OCI-LY1 (cell line): ENCODE results near the gene SSH2.

Experiments
- H2AFZ ChIP-seq: fragments of 200-600 bp; sonication (generic), shearing (Covaris generic); 2 replicates; pipeline ENCODE4 v1.6.0; 2014; ENCODE audit warnings: antibody characterized with exemption, mild to moderate bottlenecking, low read length
- H3F3A ChIP-seq: fragments of 200-600 bp; sonication (generic), shearing (Covaris generic); 2 replicates; pipeline ENCODE4 v1.6.0; 2014; ENCODE audit warnings: mild to moderate bottlenecking, antibody characterized with exemption, low read length, moderate library complexity; ENCODE audit not compliant: insufficient read depth
- H3K27ac ChIP-seq: fragments of 200-600 bp; sonication (generic); 2 replicates; pipeline ENCODE4 v1.5.1; 2014; ENCODE audit warnings: low read length, mixed run types, mild to moderate bottlenecking, low read depth; ENCODE audit not compliant: poor library complexity, severe bottlenecking
- H3K27me3 ChIP-seq: fragments of 200-600 bp; sonication (generic); 2 replicates; pipeline ENCODE4 v1.6.0; 2014; ENCODE audit warnings: antibody characterized with exemption, mild to moderate bottlenecking, low read length, moderate library complexity; ENCODE audit not compliant: insufficient read depth
- H3K36me3 ChIP-seq: fragments of 200-600 bp; sonication (generic); 2 replicates; pipeline ENCODE4 v1.6.1; 2014; ENCODE audit warnings: mild to moderate bottlenecking, antibody characterized with exemption, low read length, moderate library complexity, mixed read lengths; ENCODE audit not compliant: insufficient read depth
- H3K4me1 ChIP-seq: fragments of 200-600 bp; sonication (generic); 2 replicates; pipeline ENCODE4 v1.5.1; 2014; ENCODE audit warnings: mild to moderate bottlenecking, low read length, moderate library complexity; ENCODE audit not compliant: insufficient read depth, severe bottlenecking
- H3K4me2 ChIP-seq: fragments of 200-600 bp; sonication (generic), shearing (Covaris generic); 2 replicates; pipeline ENCODE4 v1.6.1; 2014; ENCODE audit warnings: low read length
- H3K4me3 ChIP-seq: fragments of 200-600 bp; sonication (generic); 2 replicates; pipeline ENCODE4 v1.5.1; 2014; ENCODE audit warnings: low read length, low read depth, mild to moderate bottlenecking, mixed read lengths; ENCODE audit not compliant: poor library complexity, severe bottlenecking
- H3K79me2 ChIP-seq: fragments of 200-600 bp; shearing (Covaris generic); 2 replicates; pipeline ENCODE4 v1.6.1; 2016; ENCODE audit warnings: mixed run types, low read length, mixed read lengths; ENCODE audit not compliant: insufficient read depth
- H3K9ac ChIP-seq: fragments of 200-600 bp; sonication (generic), shearing (Covaris generic); 2 replicates; pipeline ENCODE4 v1.6.1; 2014; ENCODE audit warnings: mild to moderate bottlenecking, low read length, mixed read lengths
- H3K9me2 ChIP-seq: fragments of 200-600 bp; sonication (generic), shearing (Covaris generic); 2 replicates; pipeline ENCODE4 v1.6.1; 2014; ENCODE audit warnings: low read depth, mild to moderate bottlenecking, low read length, mixed read lengths
- H3K9me3 ChIP-seq: fragments of 200-600 bp; shearing (Covaris generic); 2 replicates; pipeline ENCODE4 v1.6.1; 2014; ENCODE audit warnings: low read length, mixed read lengths
- H4K20me1 ChIP-seq: fragments of 200-600 bp; sonication (generic), shearing (Covaris generic); 2 replicates; pipeline ENCODE4 v1.6.0; 2016; ENCODE audit warnings: mild to moderate bottlenecking, low read length; ENCODE audit not compliant: insufficient read depth
- CTCF ChIP-seq: fragments of 200-600 bp; sonication (generic), shearing (Covaris generic); IDR thresholded peaks from 2 replicates; pipeline ENCODE4 v1.5.1; 2017; ENCODE audit warnings: mild to moderate bottlenecking, antibody characterized with exemption, low read length, moderate library complexity, mixed read lengths
- EZH2 ChIP-seq: fragments of 200-600 bp; sonication (generic), shearing (Covaris generic); IDR thresholded peaks from 2 replicates; pipeline ENCODE4 v1.8.0; 2017; ENCODE audit warnings: borderline replicate concordance, mixed run types, mild to moderate bottlenecking, antibody characterized with exemption, low read length, moderate library complexity, mixed read lengths

Gene SSH2

GRCh38 chr17:29663155-29663554 is 266.9 kb downstream of the SSH2 start:
- H2AFZ ChIP-seq = no peak overlapping the region
- H3K36me3 ChIP-seq = peaks cover 94% of the 10 kb centered on the region
- no peaks in the 10 kb centered on the region for H3F3A ChIP-seq
- H3K9me3 ChIP-seq = no peaks in the 10 kb centered on the region
- no peaks in the 10 kb centered on the region for H3K27me3 ChIP-seq
- TF ChIP-seq EZH2 (no peak), CTCF (no peak)
- H3K79me2 ChIP-seq = no peaks in the 10 kb centered on the region
- no peak overlapping the region for H3K4me2 ChIP-seq
- no peaks in the 10 kb centered on the region for H3K9me2 ChIP-seq
- no peak overlapping the region for H3K4me3 ChIP-seq
- H4K20me1 ChIP-seq = no peaks in the 10 kb centered on the region
- no peak overlapping the region for H3K9ac ChIP-seq
- no peaks in the 10 kb centered on the region for H3K4me1 ChIP-seq
- no peak overlapping the region for H3K27ac ChIP-seq

- Histone ChIP-seq H3K9me2 (no peaks in the 10 kb centered on the region), H3K9ac (no peak overlapping the region), H3K4me1 (no peaks in the 10 kb centered on the region), H3K79me2 (no peaks in the 10 kb centered on the region), H3K4me3 (no peak overlapping the region), H3K27me3 (no peaks in the 10 kb centered on the region), H3F3A (no peaks in the 10 kb centered on the region), H3K4me2 (no peak overlapping the region), H3K36me3 (peaks cover 89% of the 10 kb centered on the region), H3K9me3 (no peaks in the 10 kb centered on the region), H3K27ac (no peak overlapping the region), H4K20me1 (no peaks in the 10 kb centered on the region), H2AFZ (no peak overlapping the region)
- no peak for TF ChIP-seq CTCF
- no peak for TF ChIP-seq EZH2
Measured at GRCh38 chr17:29661213-29661612, 268.8 kb downstream of the SSH2 start.

- H3K4me2 ChIP-seq = no peak overlapping the region
Measured at GRCh38 chr17:29659155-29659554, 270.9 kb downstream of the SSH2 start.

GRCh38 chr17:29655323-29655722 is 274.7 kb downstream of the SSH2 start:
- H3K9ac ChIP-seq = no peak overlapping the region
- H3K4me2 ChIP-seq = no peak overlapping the region
- H3K27ac ChIP-seq = no peak overlapping the region
- H3K4me1 ChIP-seq = no peaks in the 10 kb centered on the region
- H3K9me3 ChIP-seq = no peaks in the 10 kb centered on the region
- no peak overlapping the region for H3K4me3 ChIP-seq
- no peaks in the 10 kb centered on the region for H3F3A ChIP-seq
- no peaks in the 10 kb centered on the region for H3K27me3 ChIP-seq
- TF ChIP-seq EZH2 (no peak), CTCF (no peak)
- H3K79me2 ChIP-seq = no peaks in the 10 kb centered on the region
- no peak overlapping the region for H2AFZ ChIP-seq
- H4K20me1 ChIP-seq = no peaks in the 10 kb centered on the region
- peaks cover 78% of the 10 kb centered on the region for H3K36me3 ChIP-seq
- H3K9me2 ChIP-seq = no peaks in the 10 kb centered on the region

More at GRCh38 chr17:29659155-29659554, 270.9 kb downstream of the SSH2 start:
- Histone ChIP-seq H3F3A (no peaks in the 10 kb centered on the region), H4K20me1 (no peaks in the 10 kb centered on the region), H3K4me1 (no peaks in the 10 kb centered on the region), H3K9me2 (no peaks in the 10 kb centered on the region), H3K79me2 (no peaks in the 10 kb centered on the region), H3K27me3 (no peaks in the 10 kb centered on the region), H3K36me3 (peaks cover 88% of the 10 kb centered on the region), H3K4me3 (no peak overlapping the region), H3K9me3 (no peaks in the 10 kb centered on the region), H3K27ac (no peak overlapping the region), H2AFZ (no peak overlapping the region), H3K9ac (no peak overlapping the region)
- TF ChIP-seq EZH2 = no peak
